NCI-H187 treated with DMSO at 0.1 percent for 48 hours (cell line): ENCODE results near the gene CYTIP.
"Not testable (repeated sequence)": the region's sequence is repeated elsewhere in the genome, so short reads cannot be mapped to it uniquely, and the experiment has no call there.

ENCODE experiments used
- DNase-seq: peaks from one replicate; lab custom pipeline; 2025; lab: John Stamatoyannopoulos, UW

CYTIP gene

GRCh38 chr2:157424374-157424773 is 19.5 kb downstream of the CYTIP start:
- no peak for DNase-seq

GRCh38 chr2:157421964-157422363 is 21.9 kb downstream of the CYTIP start:
- DNase-seq = no peak

DNA sequence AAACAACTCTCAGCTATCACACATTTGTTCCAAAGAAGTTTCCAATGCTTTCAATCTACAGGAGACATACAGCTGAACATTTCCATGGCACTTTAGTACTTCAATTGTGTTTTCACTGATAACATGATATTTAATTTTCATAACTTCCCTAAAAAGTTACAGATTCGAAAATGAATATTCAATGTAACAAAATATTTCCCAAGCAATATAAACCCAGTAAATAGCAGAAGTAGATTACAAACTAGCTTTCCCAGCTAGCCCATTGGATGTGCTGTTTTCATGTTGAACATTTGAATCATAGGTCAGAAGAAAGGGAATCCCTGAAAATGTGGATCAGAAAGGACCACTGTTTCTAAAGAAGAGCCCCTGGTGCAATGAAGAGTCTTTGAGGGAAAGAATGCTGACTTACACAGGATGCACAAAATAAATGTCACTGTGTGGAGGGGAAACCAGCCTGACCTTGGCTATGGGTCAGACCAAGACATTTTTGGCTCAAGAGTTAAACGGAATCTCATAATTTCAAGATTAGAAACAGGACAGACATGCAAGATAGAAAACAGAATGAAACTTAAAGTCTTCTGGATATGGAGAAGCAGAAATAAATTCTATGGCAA is 22.5 kb downstream of the CYTIP start:
- DNase-seq = no peak

- DNase-seq = no peak
Measured at GRCh38 chr2:157420771-157421323, 23.0 kb downstream of the CYTIP start.

DNA sequence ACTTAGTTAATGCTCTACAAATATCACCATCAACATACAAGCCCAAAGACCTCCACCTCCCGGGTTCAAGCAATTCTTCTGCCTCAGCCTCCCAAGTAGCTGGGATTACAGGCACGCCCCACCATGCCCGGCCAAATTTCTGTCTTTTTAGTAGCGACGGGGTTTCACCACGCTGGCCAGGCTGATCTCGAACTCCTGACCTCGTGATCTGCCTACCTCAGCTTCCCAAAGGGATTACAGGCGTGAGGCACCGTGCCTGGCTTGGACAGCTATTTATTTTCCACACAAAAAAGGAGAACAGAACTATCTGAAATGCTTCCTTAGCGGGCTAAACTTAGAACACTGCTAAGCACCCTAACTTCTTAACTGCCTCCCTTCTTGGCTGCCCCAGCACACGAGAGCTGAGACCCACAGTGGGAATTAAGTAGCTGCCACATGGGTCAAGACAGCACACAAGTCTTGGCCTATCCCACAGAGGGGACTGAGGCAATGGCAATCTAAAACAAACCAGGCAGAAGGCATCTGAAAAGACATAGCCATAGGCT is 24.8 kb downstream of the CYTIP start:
- no peak for DNase-seq

DNA sequence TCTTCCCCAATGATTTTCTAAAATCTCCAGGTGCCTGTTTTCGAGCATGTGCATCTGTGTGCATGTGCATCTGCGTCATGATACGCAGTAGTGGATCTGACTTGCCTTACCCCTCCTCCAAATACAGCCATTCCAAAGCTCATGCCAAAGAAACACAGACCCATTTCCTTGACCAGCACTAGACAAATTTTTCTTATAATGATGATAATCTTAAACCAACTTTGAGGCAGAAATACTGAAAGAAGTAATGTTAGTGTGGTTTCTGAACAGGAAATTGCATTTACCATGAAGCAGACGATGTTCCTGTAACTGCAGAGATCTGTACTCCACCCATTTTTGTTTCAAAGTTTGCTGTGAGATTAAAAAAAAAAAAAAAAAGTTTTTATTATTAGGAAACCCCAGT is 25.6 kb downstream of the CYTIP start:
- DNase-seq = no peak

DNA sequence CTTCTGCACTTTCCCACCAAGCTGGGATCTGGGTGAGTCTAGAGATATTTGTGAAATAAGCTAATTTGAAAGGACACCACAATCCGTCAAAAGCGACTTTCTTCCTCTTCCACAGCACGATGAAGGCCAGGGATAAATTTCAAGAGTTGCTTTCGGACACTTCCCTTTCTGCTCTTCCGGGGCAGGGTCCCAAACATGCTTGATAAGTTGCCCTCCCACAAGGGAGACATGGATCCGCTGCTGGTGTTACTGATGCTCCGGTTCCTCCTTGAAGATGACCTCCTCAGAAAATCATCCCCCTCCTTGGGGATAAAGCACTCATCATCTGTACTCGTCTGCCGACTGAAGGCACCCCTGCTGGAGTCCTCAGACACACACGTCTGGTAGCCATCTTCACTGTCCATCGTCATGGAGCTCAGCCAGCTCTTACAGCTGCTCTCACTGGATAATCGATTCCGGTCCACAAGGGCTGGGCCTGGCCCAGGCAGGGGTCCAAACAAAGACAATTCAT is 28.2 kb downstream of the CYTIP start:
- no peak for DNase-seq

- DNase-seq = no peak
Measured at GRCh38 chr2:157414050-157414449, 29.8 kb downstream of the CYTIP start.

GRCh38 chr2:157413326-157414035 is 30.4 kb downstream of the CYTIP start:
- no peak for DNase-seq

DNA sequence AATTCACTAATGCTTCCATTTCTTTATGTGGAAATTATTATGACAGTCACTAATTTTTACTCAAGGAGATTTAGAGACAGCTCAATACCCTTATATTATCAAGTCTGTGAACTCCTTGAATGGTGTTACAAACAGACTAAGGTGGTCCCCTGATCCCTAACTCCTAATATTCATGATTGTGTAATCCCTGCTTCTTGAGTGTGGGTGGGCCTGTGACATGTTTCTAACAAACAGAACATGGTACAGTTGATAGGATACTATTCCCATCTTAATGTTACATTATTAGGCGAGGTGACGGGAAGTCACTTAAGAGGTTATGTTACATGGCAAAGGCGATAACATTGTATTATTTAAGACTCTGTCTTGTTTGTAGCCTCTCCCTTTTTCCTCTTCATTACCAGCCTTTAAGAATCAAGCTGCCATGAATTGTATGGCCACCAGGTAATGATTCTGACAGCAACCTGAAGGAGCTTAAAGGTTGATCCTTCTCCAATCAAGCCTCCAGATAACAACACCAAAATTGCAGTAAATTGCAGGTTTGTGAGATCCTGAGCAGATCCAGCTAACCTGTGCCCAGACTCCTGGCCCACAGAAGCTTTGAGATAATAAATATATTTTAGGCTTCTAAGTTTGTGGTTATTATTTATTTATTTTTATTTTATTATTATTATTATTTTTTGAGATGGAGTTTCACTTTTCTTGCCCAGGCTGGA is 32.1 kb downstream of the CYTIP start:
- no peak for DNase-seq

- DNase-seq = not testable (repeated sequence)
Measured at GRCh38 chr2:157405398-157405797, 38.5 kb downstream of the CYTIP start.

- no peak for DNase-seq
Measured at GRCh38 chr2:157404363-157404762, 39.5 kb downstream of the CYTIP start.

GRCh38 chr2:157402801-157403485 is 40.9 kb downstream of the CYTIP start:
- DNase-seq = not testable (repeated sequence)

GRCh38 chr2:157395811-157396210 is 48.1 kb downstream of the CYTIP start:
- no peak for DNase-seq

DNA sequence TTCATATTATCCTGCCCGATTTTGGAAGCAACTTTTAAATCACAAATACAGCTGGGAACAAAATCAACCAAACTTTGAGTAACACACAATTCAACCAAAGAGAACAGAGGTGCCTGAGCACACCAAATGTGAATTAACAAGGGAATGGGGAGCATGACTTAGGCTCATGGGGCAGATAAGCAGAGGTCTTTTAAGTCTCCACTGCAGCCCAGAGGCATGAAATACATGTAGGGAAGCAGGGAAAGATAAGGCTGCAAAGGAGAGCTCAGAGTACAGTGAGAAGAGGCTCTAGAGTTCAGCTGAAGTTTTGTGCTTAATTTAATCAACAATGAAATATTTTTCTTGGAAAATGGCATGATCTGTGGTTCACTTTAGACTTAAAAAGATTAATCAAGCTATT is 49.0 kb downstream of the CYTIP start:
- DNase-seq = no peak

DNA sequence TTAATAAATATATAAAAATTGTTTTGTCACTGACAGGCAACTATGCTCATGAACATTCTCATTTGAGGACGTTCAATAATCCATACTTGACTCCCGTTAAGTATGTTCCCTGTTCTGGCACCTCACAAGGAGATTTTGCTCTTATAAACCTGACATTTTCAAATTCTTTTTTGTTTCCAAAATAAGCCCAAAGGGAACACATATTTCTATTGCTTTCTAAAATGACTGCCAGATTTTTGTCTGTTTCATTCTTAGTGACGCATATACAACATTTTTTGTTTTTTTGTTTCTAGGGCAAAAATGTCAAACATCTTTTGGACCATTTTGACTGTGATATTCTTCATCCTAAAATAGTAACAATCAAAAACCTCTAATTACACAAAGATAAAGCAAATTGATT is 50.5 kb downstream of the CYTIP start:
- DNase-seq = no peak

DNA sequence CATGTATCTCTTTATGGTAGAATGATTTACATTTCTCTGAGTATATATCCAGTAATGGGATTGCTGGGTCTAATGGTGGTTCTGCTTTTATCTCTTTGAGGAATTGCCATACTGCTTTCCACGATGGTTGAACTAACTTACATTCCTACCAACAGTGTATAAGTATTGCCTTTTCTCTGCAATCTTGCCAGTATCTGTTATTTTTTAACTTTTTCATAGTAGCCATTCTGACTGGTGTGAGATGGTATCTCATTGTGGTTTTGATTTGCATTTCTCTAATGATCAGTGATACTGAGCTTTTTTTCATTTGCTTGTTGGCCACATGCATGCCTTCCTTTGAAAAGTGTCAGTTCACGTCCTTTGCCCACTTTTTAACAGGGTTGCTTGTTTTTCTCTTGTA is 55.1 kb downstream of the CYTIP start:
- DNase-seq = no peak

DNA sequence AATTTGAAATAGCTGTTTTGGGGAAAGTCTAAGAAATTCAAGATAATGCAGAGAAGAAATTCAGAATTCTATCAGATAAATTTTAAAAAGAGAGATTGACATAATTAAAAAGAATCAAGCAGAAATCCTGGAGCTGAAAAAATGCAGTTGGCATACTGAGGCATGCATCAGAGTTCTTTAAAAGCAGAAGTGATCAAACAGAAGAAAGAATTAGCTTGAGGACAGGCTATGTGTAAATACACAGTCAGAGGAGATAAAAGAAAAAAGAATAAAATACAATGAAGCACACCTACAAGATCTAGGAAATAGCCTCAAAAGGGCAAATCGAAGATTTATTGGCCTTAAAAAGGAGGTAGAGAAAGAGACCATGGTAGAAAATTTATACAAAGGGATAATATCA is 57.1 kb downstream of the CYTIP start:
- no peak for DNase-seq

GRCh38 chr2:157386247-157386646 is 57.6 kb downstream of the CYTIP start:
- no peak for DNase-seq

DNA sequence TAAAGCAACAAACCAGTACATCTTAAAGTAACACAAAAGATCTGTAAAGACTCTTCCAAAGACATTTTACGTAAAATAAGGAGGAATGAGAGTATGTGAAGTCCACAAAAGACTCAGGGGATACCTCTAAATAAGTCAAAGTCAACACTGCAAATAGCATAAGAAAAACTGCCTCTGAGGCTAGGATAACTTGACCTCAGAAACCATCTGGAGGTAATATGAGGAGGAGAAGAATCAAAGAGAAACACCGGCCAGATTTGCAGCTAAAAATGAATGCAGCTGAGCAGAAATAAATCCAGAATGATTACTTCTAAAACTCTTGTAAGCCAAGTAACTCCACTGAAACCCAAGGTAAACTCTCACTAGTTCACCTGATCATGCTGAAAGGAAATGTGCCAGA is 66.0 kb downstream of the CYTIP start:
- DNase-seq = no peak

GRCh38 chr2:157376041-157376440 is 67.8 kb downstream of the CYTIP start:
- DNase-seq = no peak

GRCh38 chr2:157375384-157375783 is 68.5 kb downstream of the CYTIP start:
- no peak for DNase-seq
